Endothelial cell (in vitro differentiated cells): Measurements from ENCODE around the gene DYSF. TPM values are rescaled to one million over a fixed set of nuclear protein-coding genes. Genes with fewer than 3 reads are reported as not detected.

ENCODE experiments used
- DNase-seq: peaks from one replicate; pipeline ENCODE4 v3.0.0; 2021; ENCODE audit warnings: low spot score
- H3K27ac Mint-ChIP-seq: one replicate; pipeline ENCODE4 v1.8.0; 2021; ENCODE audit warnings: mixed read lengths, inconsistent platforms; ENCODE audit not compliant: unreplicated experiment
- H3K27me3 Mint-ChIP-seq: one replicate; pipeline ENCODE4 v1.8.0; 2021; ENCODE audit warnings: mild to moderate bottlenecking, moderate library complexity, mixed read lengths, inconsistent platforms; ENCODE audit not compliant: unreplicated experiment
- H3K36me3 Mint-ChIP-seq: one replicate; pipeline ENCODE4 v1.8.0; 2021; ENCODE audit warnings: mild to moderate bottlenecking, low read depth, mixed read lengths, inconsistent platforms; ENCODE audit not compliant: unreplicated experiment
- H3K4me1 Mint-ChIP-seq: one replicate; pipeline ENCODE4 v1.8.0; 2021; ENCODE audit warnings: mild to moderate bottlenecking, mixed read lengths, inconsistent platforms; ENCODE audit not compliant: unreplicated experiment
- H3K4me3 Mint-ChIP-seq: one replicate; pipeline ENCODE4 v1.8.0; 2021; ENCODE audit warnings: mild to moderate bottlenecking, mixed read lengths, inconsistent platforms; ENCODE audit not compliant: unreplicated experiment
- H3K9me3 Mint-ChIP-seq: one replicate; pipeline ENCODE4 v1.8.0; 2021; ENCODE audit warnings: mixed read lengths, inconsistent platforms; ENCODE audit not compliant: unreplicated experiment
- total RNA-seq: library from RNA; stranded (reverse); fragmentation: NEBNext Ultra II Directional; extraction: Animal tissue kit (Norgen Biotek cat#: 25700); gene quantifications from one replicate; pipeline ENCODE4 v1.2.1, GENCODE V29; 2021; ENCODE audit not compliant: unreplicated experiment
- TF ChIP-seq, protein P1 (sequence below): fragments of 200-600 bp; sonication (generic); IDR thresholded peaks from one replicate; pipeline ENCODE4 v1.5.0; 2021; ENCODE audit warnings: antibody characterized with exemption; ENCODE audit not compliant: unreplicated experiment

DYSF gene
- total RNA-seq, 1 donor from 2014 or later, result 566 TPM

DNA sequence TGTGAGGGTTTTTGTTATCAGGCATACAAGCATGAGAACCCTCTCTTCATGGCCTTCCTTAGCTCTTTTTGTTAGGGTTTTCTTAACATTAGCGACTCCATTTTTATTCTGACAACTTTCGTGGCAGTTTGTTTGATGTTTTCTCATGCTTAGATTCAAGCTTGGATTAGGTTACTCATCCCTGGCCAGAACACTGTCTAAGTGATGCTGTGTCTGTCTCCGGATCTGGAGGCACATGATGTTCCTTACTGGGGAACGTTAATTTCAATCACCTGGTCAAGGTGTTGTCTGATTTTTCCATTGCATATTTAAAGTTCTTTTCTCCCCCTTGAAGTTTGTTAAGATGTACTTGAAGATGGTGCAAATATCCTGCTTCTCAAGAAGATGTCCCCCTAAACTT lies 40.7 kb downstream of the DYSF start:
- Mint-ChIP-seq H3K4me1 (peaks cover 76% of the 10 kb centered on the region), H3K27ac (peak overlapping the region; percentile 83), H3K9me3 (no peaks in the 10 kb centered on the region), H3K4me3 (peak overlapping the region; percentile 79), H3K27me3 (peaks cover 13% of the 10 kb centered on the region), H3K36me3 (peaks cover 73% of the 10 kb centered on the region)
- no peak for DNase-seq
- TF ChIP-seq, protein P1, sequence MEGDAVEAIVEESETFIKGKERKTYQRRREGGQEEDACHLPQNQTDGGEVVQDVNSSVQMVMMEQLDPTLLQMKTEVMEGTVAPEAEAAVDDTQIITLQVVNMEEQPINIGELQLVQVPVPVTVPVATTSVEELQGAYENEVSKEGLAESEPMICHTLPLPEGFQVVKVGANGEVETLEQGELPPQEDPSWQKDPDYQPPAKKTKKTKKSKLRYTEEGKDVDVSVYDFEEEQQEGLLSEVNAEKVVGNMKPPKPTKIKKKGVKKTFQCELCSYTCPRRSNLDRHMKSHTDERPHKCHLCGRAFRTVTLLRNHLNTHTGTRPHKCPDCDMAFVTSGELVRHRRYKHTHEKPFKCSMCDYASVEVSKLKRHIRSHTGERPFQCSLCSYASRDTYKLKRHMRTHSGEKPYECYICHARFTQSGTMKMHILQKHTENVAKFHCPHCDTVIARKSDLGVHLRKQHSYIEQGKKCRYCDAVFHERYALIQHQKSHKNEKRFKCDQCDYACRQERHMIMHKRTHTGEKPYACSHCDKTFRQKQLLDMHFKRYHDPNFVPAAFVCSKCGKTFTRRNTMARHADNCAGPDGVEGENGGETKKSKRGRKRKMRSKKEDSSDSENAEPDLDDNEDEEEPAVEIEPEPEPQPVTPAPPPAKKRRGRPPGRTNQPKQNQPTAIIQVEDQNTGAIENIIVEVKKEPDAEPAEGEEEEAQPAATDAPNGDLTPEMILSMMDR, result no peak

DNA sequence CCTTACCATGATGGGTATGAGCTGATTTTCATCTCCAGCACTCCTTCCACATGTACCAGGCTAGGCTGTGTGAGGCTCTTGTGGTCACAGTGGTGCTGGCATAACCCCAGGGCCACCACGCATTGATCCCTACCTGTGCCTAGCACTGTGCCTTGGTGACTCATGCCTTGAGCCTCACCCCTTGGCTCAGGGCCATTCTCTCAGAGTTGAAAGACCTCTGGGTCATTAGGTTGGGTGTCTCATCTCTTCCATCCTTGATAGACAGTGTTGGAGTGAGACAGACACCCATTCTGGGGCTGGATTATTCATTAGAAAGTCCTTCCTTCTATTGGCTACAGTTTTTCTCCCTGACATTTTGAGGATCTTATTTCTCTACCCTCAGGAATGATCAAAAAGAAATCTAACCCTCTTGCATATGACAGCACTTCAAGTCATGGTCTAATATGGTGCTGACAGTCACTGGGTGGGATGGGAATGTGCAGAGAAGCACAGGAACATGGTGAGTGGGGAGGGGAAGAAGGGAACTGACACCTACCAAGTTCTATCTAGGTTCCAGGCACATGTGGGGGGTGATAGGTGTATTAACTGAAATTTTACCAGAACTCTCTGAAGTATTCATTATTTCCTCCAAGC lies 41.3 kb downstream of the DYSF start:
- no peaks in the 10 kb centered on the region for H3K9me3 Mint-ChIP-seq
- peaks cover 76% of the 10 kb centered on the region for H3K4me1 Mint-ChIP-seq
- H3K36me3 Mint-ChIP-seq, result peaks cover 68% of the 10 kb centered on the region
- TF ChIP-seq, protein P1, result no peak
- H3K4me3 Mint-ChIP-seq, result peak overlapping the region; percentile 79
- H3K27me3 Mint-ChIP-seq, result peaks cover 16% of the 10 kb centered on the region
- DNase-seq, result no peak
- peak overlapping the region; percentile 91 for H3K27ac Mint-ChIP-seq

DNA sequence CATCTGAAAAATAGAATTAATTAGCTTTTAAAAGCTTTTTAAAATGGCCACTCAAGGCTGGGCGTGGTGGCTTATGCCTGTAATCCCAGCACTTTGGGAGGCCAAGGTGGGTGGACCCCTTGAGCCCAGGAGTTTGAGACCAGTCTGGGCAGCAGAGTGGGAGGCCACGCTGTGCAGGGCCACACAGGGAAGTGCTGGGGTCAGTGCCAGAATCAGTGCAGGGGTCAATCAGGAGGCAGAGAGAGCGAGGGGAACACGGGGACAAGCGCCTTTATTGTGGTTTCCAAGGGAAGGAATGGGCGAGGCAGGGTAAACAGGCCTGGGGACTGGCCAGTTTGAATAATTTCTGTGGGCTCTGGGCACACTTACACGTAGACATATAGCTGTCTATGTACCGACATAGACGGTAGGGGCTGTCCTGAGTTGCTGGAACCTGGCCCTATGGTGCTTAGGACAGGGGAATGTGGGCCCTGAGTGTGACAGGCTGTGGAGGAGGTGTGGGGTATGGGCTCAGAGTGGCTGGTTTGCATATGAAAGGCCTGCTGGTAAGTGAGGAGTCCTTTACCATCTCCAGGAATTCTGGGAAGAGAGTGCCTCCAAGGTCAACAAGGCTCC lies 42.9 kb downstream of the DYSF start:
- peaks cover 78% of the 10 kb centered on the region for H3K4me1 Mint-ChIP-seq
- DNase-seq, result no peak
- H3K9me3 Mint-ChIP-seq, result no peaks in the 10 kb centered on the region
- TF ChIP-seq, protein P1, result no peak
- H3K27me3 Mint-ChIP-seq, result peaks cover 19% of the 10 kb centered on the region
- peaks cover 56% of the 10 kb centered on the region for H3K36me3 Mint-ChIP-seq
- no peak overlapping the region for H3K4me3 Mint-ChIP-seq
- peak overlapping the region; percentile 90 for H3K27ac Mint-ChIP-seq

DNA sequence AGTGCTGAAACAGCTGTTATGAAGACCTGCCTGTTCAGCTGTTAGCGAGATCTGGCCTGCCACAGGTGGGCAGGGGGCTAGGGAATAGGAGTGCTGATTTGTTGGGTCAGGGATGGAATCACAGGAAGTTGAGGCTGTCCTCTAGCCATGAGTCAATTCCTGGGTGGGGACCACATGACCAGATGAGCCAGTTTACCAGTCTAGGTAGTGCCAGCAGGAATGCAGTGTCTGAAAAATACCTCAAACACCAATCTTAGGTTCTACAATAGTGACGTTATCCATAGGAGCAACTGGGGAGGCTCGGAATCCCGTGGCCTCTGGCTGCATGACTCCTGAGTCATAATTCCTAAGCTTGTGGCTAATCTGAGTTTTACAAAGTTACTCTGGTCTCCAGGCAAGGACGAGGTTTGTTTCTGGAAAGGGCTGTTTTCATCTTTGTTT lies 44.9 kb downstream of the DYSF start:
- H3K9me3 Mint-ChIP-seq, result no peaks in the 10 kb centered on the region
- H3K27ac Mint-ChIP-seq, result peak overlapping the region; percentile 90
- peaks cover 65% of the 10 kb centered on the region for H3K36me3 Mint-ChIP-seq
- peak overlapping the region; percentile 14 for H3K4me3 Mint-ChIP-seq
- TF ChIP-seq, protein P1, result no peak
- H3K4me1 Mint-ChIP-seq, result peaks cover 86% of the 10 kb centered on the region
- no peak for DNase-seq
- peaks cover 35% of the 10 kb centered on the region for H3K27me3 Mint-ChIP-seq

DNA sequence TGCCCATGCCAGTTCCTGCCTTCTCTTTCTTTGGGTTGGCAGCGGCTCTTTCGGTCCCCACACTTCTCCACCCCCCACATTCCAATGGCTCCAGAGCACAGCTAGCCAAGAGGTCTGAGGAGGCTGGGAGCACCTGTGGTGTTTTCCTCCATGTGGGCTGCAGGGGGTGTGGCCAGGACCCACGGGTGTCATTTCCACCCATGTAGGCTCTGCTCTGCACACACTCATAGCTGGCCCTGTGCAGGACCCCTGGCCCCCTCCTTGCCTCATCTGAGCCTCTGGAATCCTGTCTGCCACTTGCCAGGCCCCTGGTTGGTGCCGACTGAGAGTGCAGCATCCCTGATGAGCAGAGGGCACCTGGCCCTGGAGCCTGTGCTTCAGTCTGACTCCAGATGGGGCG lies 46.3 kb downstream of the DYSF start:
- DNase-seq, result no peak
- H3K27ac Mint-ChIP-seq, result peak overlapping the region; percentile 99
- peaks cover 85% of the 10 kb centered on the region for H3K4me1 Mint-ChIP-seq

More for the DNA sequence above, 46.3 kb downstream of the DYSF start:
- TF ChIP-seq, protein P1, result no peak
- Mint-ChIP-seq H3K4me3 (peak overlapping the region; percentile 37), H3K36me3 (peaks cover 63% of the 10 kb centered on the region), H3K9me3 (no peaks in the 10 kb centered on the region), H3K27me3 (peaks cover 40% of the 10 kb centered on the region)
